Stimulated activated CD8-positive, alpha-beta memory T cell treated with anti-CD3 and anti-CD28 coated beads, Interleukin-12 subunit alpha, Interleukin-12 subunit beta, amount 100 ng/mL, for 4 hours (primary cell): Measurements from ENCODE around the gene PGLYRP4.
"Not testable (repeated sequence)": the region's sequence is repeated elsewhere in the genome, so short reads cannot be mapped to it uniquely, and the experiment has no call there.

Experiments used
- DNase-seq: peaks from one replicate; pipeline ENCODE4 v3.0.0-alpha.2; 2020; ENCODE audit warnings: low read depth

The PGLYRP4 gene

DNA sequence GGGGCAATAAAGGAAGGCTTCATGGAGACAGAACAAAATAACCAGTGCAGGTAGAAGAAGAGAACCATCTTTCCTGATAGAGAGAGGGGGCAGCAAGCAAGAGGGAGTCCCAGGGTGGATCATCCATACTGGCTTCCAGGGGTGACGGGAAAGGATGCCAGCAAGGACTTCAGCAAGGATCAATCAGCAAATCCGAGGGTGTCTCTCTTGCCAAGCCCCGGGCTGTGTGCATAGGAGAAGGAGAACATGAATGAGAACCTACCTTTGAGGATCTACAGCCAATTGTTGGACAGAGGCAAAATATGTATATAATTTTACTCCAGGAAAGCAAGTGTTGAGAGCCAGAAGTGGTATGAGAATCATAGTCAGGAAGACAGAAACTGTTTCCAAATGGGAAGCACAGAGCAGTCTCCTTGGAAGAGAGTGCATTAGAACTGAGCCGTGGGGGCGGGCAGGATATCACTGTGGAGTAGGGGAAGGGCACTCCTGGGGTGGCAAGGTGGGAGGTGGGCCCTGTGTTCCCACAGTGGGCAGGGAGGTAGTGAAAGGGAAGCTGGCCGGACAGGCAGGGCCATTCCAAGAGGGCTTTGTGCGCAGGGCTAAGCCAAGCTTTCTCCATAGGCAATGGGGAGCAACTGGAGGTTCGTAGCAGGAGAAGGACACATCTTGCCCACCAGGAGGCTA, 7.9 kb upstream of the PGLYRP4 start:
- no peak for DNase-seq

DNA sequence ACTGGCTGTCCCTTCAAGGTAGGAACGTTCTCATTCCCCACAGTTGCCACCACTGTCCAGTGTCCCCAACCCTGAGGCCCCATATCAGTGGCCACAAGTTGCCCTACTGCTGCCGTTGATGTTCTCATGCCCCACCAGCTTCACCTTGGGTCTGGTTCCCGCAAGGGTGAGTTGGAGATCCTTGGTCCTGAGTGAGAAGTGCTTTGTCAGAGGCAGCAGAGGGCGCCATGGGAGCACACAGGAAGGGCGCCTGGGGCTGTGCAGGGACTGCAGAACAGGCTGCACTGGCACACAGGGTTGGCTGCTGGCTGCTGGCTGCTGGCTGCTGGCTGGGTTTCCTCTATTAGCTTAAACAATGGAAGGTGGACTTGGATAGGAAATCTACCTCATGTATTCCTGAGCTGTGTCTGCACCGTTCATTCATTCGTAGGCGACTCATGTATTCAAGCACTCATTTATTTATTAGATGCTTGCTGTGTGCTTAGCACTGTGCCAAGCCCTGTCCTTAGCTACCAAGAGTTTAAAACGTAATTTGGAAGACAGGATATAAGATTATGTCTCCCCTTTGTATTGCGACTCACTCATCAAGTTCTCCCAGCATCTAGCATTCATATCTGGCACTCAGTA, 6.9 kb upstream of the PGLYRP4 start:
- no peak for DNase-seq

DNA sequence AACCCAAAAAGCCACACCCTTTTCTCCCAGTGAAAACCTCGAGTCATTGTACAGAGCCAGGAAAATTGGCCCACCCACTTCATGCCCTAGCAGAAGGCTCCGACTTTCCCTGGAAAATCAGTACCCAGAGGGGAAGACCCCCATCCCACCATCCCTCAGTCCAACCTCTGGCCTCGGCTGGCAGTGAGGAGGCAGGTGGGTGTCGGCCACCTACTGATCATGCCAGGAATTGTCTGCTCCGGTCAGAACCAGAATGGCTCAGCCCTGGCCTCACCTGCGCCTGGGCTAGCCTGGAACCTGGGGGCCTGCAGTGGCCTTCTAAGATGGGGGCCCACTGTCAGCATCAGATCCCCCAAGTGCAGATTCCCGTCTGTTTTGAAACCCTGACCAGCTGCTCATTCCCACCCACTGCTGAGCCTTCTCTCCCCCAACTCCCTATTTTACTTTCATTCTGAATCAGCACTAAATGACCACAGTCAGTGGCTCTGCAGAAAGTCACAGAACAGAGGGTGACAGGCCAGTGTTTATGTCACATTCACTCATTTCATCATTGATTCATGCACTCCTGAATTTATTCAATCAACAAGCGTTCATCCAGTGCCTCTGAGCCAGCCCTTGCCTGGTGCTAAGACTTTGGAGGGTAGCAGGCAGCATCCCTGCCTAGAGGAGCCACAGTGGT, 6.0 kb upstream of the PGLYRP4 start:
- no peak for DNase-seq

DNA sequence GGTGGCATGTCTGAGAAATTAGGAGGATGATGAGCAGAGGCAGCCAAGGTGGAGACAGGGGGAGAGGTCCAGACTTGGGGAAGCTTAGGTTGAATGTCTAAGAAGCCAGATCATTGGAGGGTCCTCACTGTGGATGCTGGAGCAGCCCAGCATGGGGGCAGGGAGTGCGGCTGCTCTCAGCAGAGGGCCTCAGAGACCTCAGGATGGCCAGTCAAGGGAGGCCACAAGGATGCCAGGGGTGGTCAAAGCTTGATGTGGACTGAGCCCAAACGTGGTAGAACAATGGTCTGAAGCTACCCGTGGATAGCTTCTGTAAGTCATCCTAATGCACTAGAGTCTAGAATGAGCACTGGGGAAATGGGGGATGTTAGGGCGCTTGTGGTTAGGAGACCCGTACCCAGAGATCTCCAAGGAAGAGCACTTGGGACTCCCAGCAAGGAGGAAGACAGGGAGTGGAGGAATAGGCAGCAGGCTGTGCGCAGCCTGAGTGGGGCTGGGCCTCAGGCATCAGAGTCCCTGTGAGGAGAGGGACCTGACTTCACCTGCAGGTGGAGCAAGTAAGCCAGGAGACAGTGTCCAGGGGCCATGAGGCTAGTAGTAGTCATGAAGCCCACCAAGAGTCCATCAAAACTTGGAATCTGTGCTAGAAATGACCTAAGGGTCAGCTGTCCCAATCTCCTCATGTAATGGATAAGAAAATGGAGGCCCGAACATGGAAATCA, 4.7 kb upstream of the PGLYRP4 start:
- DNase-seq: no peak

DNA sequence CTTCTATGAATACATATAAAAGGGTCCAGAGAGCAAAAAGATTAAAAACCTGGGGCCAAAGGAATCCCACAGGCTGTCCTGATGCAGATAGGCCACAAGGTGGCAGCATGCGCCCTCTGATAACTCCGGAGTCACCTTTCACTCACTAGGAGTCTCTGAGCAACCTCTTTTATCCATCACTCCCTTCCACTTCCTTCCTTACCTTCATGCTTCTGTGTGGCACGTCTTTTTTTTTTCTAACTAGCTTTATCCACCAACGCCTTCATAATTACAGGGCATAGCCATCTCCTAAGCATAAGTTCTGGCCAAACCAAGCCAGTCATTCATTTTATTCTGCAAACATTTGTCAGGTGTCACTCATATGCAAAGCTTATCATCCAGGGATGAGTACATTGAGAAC, 3.9 kb upstream of the PGLYRP4 start:
- no peak for DNase-seq

DNA sequence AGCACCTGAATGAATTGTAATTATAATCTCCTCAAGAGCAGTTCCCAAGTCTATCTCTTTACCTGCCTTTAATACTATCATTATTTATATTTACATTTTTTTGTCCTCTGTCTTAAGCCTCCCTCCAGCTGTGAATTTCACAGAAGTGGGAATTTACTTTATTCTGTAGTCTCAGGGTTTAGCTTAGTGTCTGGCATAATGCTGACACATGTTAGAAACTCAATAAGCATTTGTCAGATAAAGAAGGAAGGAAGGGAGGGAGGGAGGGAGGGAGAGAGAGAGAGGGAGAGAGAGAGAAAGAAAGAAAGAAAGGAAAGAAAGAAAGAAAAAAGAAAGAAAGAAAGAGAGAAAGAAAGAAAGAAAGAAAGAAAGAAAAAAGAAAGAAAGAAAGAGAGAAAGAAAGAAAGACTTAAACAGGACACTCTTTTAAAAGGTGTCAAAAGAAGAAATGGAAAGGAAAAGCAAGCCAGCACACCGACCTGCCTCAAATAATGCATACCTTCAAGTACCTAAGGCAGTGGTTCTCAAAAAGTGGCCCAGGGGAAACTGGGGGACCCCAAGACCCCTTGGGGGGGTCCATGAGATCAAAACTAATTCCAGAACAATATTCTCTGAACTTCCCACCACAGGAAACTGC, 1.8 kb upstream of the PGLYRP4 start:
- DNase-seq: no peak

DNA sequence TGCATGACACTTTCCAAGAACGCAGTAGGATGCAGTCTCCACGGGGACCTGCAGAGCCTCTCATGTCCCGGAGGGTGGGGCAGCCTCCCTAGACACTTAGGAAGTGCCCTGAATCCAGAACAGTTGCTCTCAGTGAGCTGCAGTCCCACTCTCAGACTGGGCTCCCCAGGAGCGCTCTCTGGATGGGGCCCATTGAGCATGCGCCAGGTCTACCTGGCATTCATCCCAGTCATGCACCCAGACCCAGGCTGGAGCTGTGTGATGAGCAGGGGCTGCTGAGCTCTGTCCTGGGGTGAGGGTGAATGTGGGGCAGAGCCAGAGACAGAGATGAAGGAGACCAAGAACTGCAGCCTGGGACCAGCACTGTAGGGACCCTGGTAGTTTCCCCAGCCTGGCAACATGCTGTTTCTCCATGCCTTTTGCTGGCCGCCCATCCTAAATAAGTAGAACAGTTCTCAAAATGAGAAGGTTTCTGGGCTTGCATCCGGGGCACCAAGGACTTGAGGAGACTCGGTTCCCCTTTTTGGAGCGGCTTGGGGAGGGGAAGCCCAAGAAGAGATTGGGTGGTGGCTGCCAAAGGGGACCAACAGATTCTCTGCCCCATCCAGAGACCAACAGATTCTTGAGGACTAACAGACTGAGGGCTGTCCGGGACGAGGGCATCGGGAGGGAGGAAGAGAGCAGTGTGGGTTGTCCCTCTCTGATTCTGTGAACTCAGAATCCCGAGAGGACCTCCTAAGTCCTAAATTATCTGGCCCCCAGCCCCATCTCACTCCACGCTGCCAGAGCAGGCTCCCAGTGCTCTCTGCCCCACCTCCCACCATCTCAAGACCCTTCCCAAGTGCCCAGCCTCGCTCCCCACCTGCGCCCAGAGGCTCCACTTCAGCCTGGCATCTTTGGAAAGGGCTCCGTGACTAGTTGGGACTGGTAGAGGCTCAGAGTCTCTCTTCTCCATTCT, 1.0 kb upstream of the PGLYRP4 start:
- DNase-seq: no peak

DNA sequence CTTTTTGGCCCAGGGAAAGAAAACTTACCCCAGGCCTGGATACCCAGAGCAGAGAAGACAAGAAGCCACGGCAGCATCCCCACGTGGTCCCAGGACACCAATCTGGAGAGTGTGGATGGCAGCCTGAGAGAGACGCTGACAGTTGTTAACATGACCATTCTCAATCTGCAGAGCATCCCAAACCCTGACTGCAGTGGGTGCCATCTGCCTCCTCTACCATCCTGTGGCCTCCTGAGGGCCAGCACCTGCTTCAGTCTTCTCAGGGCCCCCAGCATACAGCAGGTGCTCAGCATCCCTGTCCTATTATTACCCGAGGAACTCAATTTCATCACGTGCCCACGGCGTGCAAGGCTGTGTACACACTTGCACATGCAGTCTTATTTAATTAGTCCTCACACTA, 785 bp downstream of the PGLYRP4 start:
- no peak for DNase-seq

DNA sequence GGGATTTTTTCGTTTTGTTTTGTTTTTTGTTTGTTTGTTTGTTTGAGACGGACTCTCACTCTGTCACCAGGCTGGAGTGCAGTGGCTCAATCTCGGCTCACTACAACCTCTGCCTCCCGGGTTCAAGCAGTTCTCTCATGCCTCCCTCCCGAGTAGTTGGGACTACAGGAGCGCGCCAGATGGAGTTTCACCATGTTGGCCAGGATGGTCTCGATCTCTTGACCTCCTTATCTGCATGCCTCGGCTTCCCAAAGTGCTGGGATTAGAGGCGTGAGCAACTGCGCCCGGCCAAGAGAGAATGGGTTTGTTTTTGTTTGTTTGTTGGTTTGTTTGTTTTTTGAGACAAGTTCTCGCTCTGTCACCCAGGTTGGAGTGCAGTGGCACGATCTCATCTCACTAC, 1.6 kb downstream of the PGLYRP4 start:
- not testable (repeated sequence) for DNase-seq

DNA sequence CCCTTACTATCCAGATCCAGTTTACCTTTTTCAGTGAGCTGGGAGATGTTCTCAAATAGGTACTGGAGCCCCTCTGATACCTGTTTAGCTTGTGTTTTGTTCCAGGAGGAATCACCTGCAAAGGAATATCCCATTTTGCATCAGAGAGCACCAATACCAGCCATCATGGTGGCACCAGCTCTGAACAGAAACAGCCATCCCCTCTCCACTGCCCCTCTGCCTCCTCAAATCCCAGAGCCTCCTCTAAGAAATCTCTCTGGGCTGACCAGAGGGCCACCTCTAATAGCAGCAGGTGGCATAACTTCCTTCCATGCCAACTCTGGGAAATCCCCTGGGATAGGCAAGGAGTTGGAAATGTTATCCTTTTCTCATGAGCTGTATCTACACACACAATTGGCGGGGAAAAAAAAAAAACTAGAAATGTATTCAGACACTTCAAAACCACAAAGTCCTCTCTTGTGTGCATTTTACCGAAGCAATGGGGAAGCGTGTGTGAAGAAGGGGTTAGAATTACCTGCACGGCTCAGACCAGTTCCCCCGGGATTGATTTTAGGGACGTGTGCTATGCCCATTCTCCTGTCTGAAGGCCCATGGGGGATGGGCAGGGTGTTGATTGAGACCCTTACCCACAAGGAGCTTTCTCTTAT, 2.4 kb downstream of the PGLYRP4 start:
- DNase-seq: no peak

DNA sequence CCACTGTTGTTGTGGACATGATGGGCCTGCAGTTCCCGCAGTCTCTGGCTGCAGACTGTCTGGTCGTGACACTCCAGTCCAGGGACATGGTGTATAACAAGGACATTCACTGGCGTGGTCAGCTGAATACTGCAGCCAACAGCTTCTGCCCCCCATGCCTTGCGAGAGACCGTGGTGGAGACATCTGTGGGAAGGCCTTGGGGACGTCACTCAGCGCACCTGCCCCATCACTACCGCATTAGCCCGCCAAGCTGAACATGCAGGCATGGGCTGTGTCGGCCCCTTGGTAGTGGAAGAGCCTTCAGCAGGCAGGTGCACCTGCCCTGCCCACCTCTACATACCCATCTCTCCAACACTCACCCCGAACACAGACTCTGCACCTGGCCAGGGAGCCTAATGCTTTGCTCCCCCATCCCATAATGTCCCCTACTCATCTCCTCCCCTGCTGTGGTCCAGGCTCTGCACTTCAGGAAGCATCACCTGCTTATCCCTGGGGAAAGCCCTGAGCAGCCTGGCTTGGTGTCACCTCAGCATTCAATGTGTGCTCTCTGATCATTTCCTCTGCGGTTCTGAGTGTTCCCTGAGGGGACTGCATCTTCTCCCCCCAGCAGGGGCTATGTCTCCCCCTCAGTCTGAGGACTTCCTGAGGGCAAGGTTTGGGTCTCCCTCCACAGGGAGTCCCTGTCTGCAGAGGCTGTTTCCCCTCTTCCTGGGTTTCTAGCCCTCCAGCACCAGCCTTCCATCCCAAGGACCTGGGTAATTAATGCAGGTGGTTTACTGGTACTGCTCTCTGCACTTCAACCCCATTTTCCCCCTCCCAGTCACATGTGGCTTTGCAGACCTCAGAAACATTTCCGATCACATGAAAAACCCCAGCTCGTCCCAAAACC, 3.2 kb downstream of the PGLYRP4 start:
- no peak for DNase-seq

DNA sequence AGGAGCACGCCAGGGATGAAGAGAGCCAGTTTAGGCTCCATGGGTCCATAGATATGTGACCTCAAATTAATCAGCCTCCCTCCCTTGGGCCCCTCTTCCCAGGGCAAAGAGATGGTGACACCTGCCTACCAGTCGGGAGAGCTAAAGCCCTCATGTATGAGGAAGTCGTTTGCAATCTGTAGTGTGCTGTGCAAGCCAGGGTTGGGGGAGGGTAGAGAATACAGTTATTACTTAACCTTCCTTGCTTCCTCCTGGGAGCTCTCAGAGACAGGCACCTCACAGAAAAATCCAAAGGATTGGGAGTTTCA, 4.0 kb downstream of the PGLYRP4 start:
- DNase-seq: no peak

DNA sequence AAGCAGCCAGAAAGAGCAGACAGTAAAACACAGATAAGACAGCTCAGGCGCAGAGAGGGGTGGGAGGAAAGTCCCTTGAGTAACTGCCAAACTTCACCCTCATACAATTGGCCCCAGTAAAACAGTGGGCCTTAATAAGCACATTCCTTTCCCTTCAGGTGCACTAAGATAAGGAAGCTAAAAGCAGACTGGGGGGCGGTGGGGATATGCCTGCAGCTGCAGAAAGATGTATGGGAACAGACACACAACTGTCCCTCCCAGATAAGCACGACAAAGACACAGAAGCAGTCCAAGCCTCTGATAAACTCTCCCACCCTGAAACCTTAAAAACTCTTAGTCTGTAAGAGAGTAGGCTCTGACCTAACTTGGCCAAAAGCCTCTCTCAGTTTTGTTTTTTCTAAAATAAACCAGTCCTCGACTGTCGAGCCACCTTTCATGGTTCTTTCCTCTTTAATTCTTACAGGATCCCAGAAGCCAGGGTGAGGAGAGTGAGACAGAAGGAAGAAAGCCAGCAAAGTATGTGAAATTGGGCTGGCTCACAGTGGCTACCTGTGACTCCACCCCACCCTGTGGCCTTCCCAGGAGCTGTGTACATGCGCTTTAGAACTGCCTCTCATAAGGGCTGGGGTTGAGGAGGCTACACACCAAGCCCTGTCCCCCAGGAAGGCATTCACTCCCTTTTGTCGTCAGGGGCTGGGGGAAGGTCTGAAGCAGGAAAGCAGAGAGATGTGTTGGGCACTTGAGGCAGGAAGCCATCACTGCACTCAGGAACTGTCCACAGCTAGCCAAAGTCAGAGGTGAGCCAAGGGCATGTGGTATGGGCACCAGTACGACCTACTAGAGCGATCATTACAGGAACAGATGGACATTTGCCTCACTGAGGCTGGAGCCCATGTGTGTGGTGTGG, 4.6 kb downstream of the PGLYRP4 start:
- no peak for DNase-seq

DNA sequence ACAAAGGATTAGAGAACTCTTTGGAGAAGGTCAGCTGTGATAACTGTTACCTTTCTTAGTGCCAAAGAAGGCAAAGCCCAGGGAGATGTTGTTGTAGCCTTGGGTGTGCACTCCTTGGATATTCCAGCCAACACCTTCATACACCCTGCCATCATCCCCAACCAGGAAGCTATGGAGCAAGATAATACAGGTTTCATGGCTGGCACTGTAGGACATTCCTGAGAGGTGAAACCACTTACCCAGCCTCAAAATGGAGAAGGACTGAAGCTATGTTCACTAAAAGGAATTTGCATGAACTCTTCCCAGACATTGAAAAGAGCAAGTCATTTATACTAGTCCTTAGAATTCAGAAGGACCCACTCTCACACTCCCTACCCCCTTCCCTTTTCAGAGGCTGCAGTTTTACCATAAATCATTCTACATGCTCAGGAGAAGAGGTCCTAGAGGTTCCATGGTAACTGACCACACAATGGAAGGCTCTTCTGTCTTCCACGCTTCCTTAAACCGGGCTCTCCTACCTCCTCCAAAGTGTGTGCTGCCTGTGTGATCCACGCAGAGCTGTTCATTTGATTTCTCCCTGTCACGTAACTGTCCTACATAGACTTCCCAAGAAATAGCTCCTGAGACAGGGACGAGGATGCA, 5.5 kb downstream of the PGLYRP4 start:
- no peak for DNase-seq

DNA sequence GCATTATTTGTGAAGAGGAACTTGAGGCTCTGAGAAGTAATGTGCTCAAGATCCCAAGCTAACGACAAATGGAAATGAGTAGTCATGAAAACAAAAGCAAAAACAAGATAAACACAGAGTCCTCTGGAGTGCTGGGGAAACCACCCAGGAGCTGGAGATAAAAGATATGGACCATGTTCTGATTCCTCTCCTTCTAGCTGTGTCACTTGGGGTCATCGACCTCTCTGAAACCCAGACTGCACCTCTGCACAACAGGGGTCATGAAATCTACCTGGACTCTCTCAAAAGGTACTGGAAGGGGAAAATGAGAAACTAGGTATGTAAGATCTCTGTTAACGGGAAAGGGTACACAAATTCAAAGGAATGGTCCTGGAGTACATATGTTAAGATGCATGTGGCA, 6.5 kb downstream of the PGLYRP4 start:
- DNase-seq: no peak

DNA sequence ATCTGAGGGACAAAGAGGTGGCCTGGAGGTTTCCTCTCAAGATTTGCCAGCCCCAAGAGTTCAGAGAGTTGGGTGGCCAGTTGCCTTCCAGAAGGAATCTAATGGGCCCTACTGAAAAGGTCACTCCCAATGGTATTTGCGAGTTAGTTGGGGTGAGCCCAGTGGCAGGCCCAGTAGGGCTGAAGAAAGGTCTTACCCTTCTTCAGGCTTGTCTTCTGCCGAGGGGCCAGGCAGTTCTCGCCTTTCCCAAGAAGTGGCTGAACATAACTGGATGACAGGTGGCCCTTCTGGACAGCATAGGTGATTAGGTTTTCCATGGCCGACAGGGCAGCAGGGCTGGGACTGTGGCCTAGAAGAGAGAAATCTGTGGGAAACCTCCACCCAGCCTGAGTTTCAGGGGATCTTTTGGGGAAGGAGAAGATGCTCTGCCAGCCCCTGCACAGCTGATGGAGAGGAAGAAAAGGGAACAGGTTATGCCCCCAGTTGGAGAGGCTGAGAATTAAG, 7.2 kb downstream of the PGLYRP4 start:
- DNase-seq: no peak

DNA sequence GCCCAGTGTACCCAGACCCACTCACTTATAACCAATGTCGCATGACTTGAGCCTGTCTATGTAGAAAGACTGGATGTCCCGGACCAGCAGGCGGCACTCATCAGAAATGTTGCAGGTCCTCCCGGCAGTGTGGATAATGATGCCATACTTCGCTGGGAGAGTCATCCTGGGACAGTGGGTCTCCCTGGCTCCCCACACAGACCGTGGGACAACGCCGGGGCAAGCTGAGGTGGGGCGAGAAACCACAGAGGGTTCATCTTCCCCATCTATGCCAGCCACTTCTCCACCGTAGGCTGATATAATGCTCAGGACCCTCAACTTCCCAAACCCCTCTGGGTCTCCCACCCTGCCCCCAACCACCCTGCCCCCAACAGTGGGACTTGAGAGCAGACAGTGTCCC, 8.3 kb downstream of the PGLYRP4 start:
- no peak for DNase-seq

DNA sequence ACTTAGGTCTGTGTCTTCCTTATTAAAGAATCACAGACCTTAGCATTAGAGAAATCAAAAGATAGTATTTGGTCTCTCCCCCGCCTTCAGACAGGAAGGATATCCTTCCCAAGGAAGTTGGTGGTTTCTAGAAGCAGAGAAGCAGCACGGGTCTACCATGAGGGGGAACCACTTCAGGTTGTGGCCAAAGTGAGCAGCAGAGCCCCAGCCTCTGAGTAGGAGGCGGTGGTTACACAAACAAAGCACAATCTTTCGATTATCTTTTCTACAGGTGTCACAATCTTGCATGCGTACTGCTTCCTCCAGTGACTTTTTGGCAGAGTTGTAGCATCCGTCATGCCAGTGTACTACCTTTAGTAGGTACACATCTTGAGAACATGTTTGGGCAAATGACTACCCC, 8.8 kb downstream of the PGLYRP4 start:
- DNase-seq: no peak
